Stimulated activated CD4-positive, alpha-beta T cell treated with anti-CD3 and anti-CD28 coated beads, Interleukin-15, amount 100 ng/mL, for 48 hours (primary cell): Measurements from ENCODE around the gene TECTB.

Experiments used
- DNase-seq, 2 donors: peaks; one replicate each; pipeline ENCODE4 v3.0.0-alpha.2; 2020; ENCODE audit warnings: low read depth in 2 of 2

The TECTB gene

DNA sequence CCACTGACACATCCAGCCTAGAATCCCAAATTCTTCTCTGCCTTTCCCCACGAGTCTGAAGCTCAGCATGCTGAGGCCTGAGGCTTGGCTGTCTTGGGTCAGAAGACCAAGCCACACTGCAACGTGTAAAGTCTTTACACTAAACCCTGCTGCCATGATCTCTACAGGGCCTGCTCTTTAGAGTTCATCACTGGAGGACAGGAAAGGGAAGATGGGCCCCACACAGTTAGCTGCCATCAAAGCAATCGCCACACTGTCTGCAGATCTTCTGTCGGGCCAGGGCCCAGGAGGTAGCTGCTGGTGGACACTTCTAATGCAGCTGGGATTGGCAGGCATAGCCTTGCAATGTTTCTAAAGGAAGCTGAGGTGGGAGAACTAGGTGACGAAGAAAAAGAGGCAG is 8.4 kb upstream of the TECTB start:
- DNase-seq, result no peak

GRCh38 chr10:112275512-112276245 is 7.5 kb upstream of the TECTB start:
- no peak for DNase-seq

GRCh38 chr10:112278871-112279270 is 4.3 kb upstream of the TECTB start:
- no peak for DNase-seq

- no peak for DNase-seq
Measured at GRCh38 chr10:112279433-112279832, 3.8 kb upstream of the TECTB start.

- DNase-seq, result no peak
Measured at GRCh38 chr10:112280205-112280921, 2.8 kb upstream of the TECTB start.

- no peak for DNase-seq
Measured at GRCh38 chr10:112282086-112282485, 1.1 kb upstream of the TECTB start.

- no peak for DNase-seq
Measured at GRCh38 chr10:112286837-112287818, 3.9 kb downstream of the TECTB start.

DNA sequence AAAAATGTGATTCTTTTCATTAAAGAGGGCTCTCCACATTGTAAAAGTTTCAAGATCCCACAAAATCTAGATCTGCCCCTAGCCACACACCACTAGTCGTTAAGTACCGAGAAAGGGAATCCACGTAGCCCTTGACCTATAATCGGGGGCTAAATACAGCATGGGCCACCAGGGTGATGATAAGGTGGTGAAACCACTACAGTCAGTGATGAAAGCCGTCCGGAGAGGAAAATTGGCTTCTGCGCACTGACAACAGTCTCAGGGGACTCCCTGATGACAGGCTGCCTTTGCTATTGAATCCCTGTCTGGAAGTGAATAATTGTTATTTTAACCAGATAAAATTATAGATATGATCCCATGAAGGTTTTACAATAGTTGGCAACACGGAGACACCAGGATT is 4.6 kb downstream of the TECTB start:
- DNase-seq, result no peak

- DNase-seq, result no peak
Measured at GRCh38 chr10:112288486-112288885, 5.3 kb downstream of the TECTB start.

DNA sequence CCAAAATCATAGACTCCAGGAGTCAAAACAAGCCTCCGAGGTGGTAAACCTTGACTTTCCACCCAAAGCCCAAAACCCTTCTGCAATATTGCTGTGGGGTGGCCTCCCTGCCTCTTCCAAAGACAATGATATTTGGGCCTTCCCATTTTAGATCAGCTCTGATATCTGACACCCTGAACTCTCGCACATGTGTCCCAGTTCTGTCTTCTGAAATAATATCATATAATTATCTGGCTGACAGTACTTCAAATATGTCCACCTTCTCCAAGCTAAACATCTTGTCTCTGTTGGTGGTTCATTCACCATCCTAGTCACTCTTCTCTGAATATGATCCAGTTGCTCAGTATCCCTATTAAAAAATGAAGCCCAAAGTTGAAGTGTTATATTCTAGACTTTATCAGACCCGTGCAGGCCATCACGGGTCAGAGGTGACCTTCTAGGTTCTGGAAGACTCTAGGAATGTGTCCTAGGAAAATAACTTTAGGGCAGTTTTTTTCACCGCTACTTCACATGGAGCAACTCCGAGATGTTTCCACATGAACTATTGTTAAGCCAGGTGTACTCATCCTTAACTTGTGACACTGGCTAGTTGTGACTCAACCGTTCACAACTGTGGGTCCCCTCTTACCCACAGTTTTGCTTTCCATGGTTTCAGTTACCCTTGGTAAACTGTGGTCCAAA is 6.3 kb downstream of the TECTB start:
- DNase-seq, result no peak

DNA sequence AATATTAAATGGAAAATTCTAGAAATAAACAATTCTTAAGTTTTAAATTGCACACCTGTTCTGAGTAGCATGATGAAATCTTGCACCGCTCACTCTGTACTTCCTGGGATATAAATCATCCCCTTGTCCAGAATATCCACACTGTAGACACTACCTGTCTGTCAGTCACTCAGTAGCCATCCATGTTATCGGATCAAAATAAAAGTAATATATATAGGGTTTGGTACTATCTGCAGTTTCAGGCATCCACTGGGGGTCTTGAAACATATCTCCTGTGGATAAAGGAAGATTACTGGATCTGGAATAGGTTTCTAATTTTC is 6.8 kb downstream of the TECTB start:
- DNase-seq, result no peak

DNA sequence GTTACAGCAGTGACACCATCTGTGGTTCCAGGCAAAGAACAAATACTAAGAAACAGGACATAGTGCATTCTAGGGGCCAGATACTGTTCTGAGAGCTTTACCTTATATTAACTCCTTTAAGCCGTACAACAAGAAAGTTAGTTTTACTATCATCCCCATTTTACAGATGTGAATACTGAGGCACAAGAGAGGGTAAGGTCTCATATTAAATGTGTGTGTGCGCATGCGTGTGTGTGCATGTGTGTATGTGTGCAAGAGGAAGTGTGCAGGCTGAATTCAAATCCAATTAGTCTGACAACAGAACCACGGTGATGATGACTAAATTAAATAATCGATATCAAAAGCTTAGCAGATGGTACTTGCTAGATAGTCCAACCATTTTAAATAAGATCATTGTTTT is 11.0 kb downstream of the TECTB start:
- DNase-seq, result no peak

GRCh38 chr10:112295853-112296830 is 12.9 kb downstream of the TECTB start:
- DNase-seq, result no peak

GRCh38 chr10:112296908-112297331 is 13.7 kb downstream of the TECTB start:
- DNase-seq, result no peak

DNA sequence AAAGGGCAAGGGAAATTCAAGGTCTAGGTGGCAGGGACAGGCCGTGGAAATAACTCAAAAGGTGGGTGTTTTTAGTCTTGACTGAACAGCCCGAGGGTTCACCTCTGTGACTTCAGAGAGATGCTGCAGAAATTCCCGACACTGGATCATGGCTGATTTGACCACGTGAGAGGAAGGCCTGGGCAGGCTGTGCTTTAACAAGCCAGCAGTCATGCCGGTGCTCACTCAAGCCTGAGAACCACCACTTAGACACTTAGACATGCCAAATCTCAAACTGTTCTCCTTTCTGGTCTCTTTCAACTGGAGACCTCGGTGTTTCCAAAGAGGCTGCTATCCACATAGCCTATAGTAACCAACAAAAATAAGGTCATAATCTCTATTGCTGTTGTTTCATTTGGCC is 15.4 kb downstream of the TECTB start:
- no peak for DNase-seq

DNA sequence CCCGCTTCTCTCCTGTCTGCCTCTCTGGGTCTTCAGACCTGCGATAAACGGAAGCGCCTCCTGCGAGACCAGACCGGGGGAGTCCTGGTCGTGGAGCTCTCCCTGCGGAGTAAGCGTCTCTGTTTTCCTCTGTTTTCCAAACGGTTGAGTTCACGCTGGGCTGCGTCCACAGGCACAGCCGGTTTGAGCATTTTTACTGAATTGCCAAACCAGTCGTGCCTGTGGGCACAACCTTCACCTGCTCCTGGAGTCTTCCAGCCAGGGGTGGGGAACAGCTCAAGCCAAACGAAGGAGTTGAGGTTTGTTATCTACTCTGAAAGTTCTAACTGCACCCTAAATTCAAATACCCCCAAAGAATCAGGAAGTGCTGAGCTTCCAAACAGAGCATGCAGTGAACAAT is 16.3 kb downstream of the TECTB start:
- DNase-seq, result no peak

- DNase-seq, result no peak
Measured at GRCh38 chr10:112302335-112302734, 19.1 kb downstream of the TECTB start.

GRCh38 chr10:112303528-112303927 is 20.3 kb downstream of the TECTB start:
- no peak for DNase-seq

- no peak for DNase-seq
Measured at GRCh38 chr10:112304267-112304859, 21.2 kb downstream of the TECTB start.
